Measurements from ENCODE around the gene LARP4B. TPM values are rescaled to one million over a fixed set of nuclear protein-coding genes. Genes with fewer than 3 reads are reported as not detected.
A peak's percentile ranks its signal among the peaks of the same experiment; 100 is the strongest.

LARP4B gene
- 110 and 114 TPM in 2 replicates for total RNA-seq
- long read RNA-seq, full-length matches to known transcripts, result 4 of 31 reads
- long read RNA-seq, partial matches to known transcripts, result 4 of 31 reads
- long read RNA-seq, other reads (novel, unspliced or antisense), result 23 of 31 reads

DNA sequence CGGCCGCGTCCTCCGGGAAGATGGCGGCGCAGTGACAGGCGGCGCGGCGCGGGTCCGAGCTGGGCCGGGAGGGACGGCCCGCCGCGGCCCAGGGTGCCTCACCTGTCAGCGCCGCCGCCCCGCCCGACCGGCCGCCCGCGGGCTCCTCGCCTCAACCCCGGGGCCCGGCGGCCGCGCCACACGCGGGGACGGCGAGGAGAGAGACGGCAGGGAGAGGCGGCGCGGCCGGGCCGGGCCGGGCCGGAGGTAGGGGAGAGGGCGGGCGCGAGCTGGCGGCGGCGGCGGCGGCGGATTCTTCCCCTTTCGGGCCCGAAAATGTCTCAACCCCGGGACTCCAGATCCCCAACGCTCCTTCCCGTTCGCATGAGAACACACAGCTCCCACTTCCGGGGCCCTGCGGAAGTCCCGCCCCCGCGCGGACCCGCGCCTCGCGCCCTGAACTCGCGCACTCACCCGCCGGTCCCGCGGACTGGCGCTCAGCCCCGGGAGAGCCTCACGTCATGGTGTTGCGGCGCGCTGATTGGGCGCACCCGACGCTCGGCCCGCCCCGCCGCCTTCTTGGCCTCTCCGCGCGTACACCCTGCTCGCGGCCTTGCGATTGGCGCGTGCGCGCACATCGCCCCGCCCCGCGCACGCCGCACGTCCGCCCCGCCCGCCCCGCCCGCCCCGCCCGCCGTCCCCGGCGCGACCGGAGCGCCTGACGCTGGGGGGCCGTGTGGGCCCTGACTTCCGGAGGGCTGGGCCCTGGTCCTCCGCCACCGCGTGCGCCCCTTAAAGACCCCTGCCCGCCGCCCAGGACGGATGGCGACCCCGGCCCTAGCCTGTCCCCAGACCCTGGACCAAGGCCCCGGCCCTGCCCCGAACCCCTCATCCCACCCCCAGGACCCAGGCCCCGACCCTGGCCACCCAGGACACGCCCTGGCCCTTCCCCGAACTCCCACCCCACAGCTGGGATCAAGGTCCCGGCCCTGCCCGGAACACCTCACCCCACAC lies at the start of gene LARP4B:
TSS of gene LARP4B (minus strand) at position 380 of the 993 bp plus-strand sequence. CDS start 45,984 bp downstream, outside the sequence.
- Mint-ChIP-seq H3K27ac (peak within 1 kb of the TSS; percentile 98), H3K4me1 (ENCODE audit: low read depth) (peaks cover 32% of the 10 kb centered on the region), H3K27me3 (no peaks in the 10 kb centered on the region), H3K9me3 (ENCODE audit: low read depth) (no peaks in the 10 kb centered on the region), H3K4me3 (ENCODE audit: low read depth) (peak within 1 kb of the TSS; percentile 92), H3K36me3 (ENCODE audit: insufficient read depth) (no peaks in the 10 kb centered on the region)
- peak; percentile 92 for DNase-seq (ENCODE audit: low spot score, unreplicated experiment)
- TF ChIP-seq, protein P1, sequence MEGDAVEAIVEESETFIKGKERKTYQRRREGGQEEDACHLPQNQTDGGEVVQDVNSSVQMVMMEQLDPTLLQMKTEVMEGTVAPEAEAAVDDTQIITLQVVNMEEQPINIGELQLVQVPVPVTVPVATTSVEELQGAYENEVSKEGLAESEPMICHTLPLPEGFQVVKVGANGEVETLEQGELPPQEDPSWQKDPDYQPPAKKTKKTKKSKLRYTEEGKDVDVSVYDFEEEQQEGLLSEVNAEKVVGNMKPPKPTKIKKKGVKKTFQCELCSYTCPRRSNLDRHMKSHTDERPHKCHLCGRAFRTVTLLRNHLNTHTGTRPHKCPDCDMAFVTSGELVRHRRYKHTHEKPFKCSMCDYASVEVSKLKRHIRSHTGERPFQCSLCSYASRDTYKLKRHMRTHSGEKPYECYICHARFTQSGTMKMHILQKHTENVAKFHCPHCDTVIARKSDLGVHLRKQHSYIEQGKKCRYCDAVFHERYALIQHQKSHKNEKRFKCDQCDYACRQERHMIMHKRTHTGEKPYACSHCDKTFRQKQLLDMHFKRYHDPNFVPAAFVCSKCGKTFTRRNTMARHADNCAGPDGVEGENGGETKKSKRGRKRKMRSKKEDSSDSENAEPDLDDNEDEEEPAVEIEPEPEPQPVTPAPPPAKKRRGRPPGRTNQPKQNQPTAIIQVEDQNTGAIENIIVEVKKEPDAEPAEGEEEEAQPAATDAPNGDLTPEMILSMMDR (IDR thresholded peaks at IDR 0.05; ENCODE audit: unreplicated experiment), result no peak

DNA sequence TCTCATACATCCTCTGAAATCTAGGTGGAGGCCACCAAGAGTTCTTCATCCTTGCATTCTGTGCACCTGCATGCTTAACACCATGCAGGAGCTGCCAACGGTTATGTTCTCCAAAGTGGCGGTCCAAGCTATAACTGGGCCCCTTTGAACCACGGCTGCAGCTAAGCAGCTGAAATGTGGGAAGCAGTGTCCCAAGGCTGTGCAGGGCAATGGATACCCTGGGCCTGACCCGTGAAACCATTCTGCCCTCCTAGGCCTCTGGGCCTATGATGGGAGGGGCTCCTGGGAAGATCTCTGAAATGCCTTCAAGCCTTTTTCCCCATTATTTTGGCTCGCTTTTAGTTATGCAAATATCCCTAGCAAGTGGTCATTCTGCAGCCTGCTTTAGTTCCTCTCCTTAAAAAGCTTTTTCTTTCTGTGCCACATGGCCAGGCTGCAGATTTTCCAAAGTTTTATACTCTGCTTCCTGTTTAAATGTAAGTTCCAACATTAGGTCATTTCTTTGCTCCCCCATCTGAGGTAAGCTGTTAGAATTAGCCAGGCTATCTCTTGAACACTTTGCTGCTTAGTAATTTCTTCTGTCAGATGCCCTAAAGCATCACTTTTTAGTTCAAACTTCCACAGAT lies 49.1 kb upstream of the LARP4B start:
- peaks cover 26% of the 10 kb centered on the region for H3K4me1 Mint-ChIP-seq (ENCODE audit: low read depth)
- TF ChIP-seq, protein P1 (IDR thresholded peaks at IDR 0.05; ENCODE audit: unreplicated experiment), result no peak
- no peak overlapping the region for H3K4me3 Mint-ChIP-seq (ENCODE audit: low read depth)
- no peak overlapping the region for H3K27ac Mint-ChIP-seq
- H3K9me3 Mint-ChIP-seq (ENCODE audit: low read depth), result peaks cover 22% of the 10 kb centered on the region
- DNase-seq (ENCODE audit: low spot score, unreplicated experiment), result no peak
- peaks cover 25% of the 10 kb centered on the region for H3K36me3 Mint-ChIP-seq (ENCODE audit: insufficient read depth)
- H3K27me3 Mint-ChIP-seq, result no peaks in the 10 kb centered on the region

DNA sequence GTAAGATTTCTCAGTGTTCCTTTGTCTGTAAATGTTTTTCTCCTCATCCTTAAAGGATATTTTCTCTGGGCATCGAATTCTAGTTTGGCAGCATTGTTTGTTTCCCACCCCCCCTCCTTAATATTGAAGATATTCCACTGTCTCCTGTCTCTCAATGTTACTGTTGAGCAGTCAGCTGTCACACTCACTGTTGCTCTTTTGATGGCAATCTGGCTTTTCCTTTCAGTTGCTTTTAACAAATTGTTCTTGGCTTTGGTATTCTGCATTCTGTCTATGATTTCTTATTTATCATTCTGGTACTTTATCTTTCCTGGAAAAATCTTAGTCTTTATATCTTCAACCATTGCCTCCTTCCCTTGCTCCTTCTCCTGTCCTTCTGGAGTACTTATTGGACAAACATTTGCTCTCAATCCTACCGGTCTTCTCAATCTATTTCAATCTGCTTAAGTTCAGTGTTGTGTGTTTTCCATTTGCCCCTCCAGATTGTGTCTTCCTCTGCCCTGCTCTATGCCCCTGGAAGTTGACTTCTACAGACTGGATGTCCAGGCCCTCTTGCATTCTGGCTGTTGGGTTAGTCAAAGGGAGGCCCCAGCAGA lies 47.4 kb upstream of the LARP4B start:
- Mint-ChIP-seq H3K9me3 (ENCODE audit: low read depth) (peaks cover 22% of the 10 kb centered on the region), H3K4me1 (ENCODE audit: low read depth) (peaks cover 23% of the 10 kb centered on the region), H3K36me3 (ENCODE audit: insufficient read depth) (peaks cover 28% of the 10 kb centered on the region), H3K27ac (no peak overlapping the region), H3K4me3 (ENCODE audit: low read depth) (no peak overlapping the region), H3K27me3 (no peaks in the 10 kb centered on the region)
- TF ChIP-seq, protein P1 (IDR thresholded peaks at IDR 0.05; ENCODE audit: unreplicated experiment), result no peak
- DNase-seq (ENCODE audit: low spot score, unreplicated experiment), result no peak

DNA sequence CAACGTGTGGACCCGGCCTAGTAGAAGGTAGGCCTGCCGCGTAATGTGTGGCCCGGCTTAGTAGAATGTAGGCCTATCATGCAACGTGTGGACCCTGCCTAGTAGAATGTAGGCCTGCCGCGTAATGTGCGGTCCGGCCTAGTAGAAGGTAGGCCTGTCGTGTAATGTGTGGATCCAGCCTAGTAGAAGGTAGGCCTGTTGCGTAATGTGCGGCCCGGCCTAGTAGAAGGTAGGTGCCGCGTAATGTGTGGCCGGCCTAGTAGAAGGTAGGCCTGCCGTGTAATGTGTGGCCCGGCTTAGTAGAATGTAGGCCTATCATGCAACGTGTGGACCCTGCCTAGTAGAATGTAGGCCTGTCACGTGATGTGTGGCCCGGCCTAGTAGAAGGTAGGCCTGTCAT lies 44.8 kb upstream of the LARP4B start:
- H3K4me1 Mint-ChIP-seq (ENCODE audit: low read depth), result peaks cover 34% of the 10 kb centered on the region
- no peak overlapping the region for H3K27ac Mint-ChIP-seq
- H3K9me3 Mint-ChIP-seq (ENCODE audit: low read depth), result peaks cover 22% of the 10 kb centered on the region
- H3K36me3 Mint-ChIP-seq (ENCODE audit: insufficient read depth), result peaks cover 28% of the 10 kb centered on the region
- no peak overlapping the region for H3K4me3 Mint-ChIP-seq (ENCODE audit: low read depth)
- no peak for DNase-seq (ENCODE audit: low spot score, unreplicated experiment)
- TF ChIP-seq, protein P1 (IDR thresholded peaks at IDR 0.05; ENCODE audit: unreplicated experiment), result no peak
- no peaks in the 10 kb centered on the region for H3K27me3 Mint-ChIP-seq

DNA sequence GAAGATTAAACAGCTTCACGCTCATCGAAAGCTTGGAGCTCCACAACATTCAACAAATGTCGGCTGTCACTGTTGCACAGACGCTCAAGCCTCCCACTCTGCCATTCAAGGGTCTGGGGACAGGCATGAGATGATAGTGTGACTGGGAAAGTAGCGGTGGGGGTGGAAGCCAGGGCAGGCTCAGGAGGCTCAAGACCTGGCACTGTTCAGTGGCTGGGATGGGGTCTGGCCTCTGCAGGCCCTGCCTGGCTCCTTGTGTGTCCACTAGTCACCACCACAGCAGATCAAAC lies 43.2 kb upstream of the LARP4B start:
- Mint-ChIP-seq H3K9me3 (ENCODE audit: low read depth) (peaks cover 15% of the 10 kb centered on the region), H3K36me3 (ENCODE audit: insufficient read depth) (peaks cover 19% of the 10 kb centered on the region), H3K27me3 (no peaks in the 10 kb centered on the region), H3K27ac (peak overlapping the region; percentile 98), H3K4me1 (ENCODE audit: low read depth) (peaks cover 48% of the 10 kb centered on the region), H3K4me3 (ENCODE audit: low read depth) (no peak overlapping the region)
- TF ChIP-seq, protein P1 (IDR thresholded peaks at IDR 0.05; ENCODE audit: unreplicated experiment), result no peak
- no peak for DNase-seq (ENCODE audit: low spot score, unreplicated experiment)
